Skeletal muscle satellite cell (primary cell): ENCODE results near the gene HPSE2.

ENCODE experiments used
- H3K27me3 ChIP-seq: 2 replicates; pipeline ENCODE4 v1.7.0; 2013; ENCODE audit warnings: low read length; ENCODE audit not compliant: control insufficient read depth, insufficient read depth
- H3K36me3 ChIP-seq: 2 replicates; pipeline ENCODE4 v1.7.0; 2013; ENCODE audit warnings: mild to moderate bottlenecking, control low read depth, low read length; ENCODE audit not compliant: insufficient read depth
- H3K4me1 ChIP-seq: 2 replicates; pipeline ENCODE4 v1.7.0; 2013; ENCODE audit warnings: low read length; ENCODE audit not compliant: control insufficient read depth, insufficient read depth
- H3K4me2 ChIP-seq: 2 replicates; pipeline ENCODE4 v1.7.0; 2013; ENCODE audit warnings: mild to moderate bottlenecking, low read length
- H3K4me3 ChIP-seq: 2 replicates; pipeline ENCODE4 v1.7.0; 2013; ENCODE audit warnings: low read length
- H3K9ac ChIP-seq: 2 replicates; pipeline ENCODE4 v1.7.0; 2013; ENCODE audit warnings: mild to moderate bottlenecking, low read depth, low read length, moderate library complexity
- H3K9me3 ChIP-seq: replicated peaks from 2 replicates; pipeline ENCODE4 v1.7.0; 2013; ENCODE audit warnings: mild to moderate bottlenecking, control low read depth, low read length

HPSE2 gene

DNA sequence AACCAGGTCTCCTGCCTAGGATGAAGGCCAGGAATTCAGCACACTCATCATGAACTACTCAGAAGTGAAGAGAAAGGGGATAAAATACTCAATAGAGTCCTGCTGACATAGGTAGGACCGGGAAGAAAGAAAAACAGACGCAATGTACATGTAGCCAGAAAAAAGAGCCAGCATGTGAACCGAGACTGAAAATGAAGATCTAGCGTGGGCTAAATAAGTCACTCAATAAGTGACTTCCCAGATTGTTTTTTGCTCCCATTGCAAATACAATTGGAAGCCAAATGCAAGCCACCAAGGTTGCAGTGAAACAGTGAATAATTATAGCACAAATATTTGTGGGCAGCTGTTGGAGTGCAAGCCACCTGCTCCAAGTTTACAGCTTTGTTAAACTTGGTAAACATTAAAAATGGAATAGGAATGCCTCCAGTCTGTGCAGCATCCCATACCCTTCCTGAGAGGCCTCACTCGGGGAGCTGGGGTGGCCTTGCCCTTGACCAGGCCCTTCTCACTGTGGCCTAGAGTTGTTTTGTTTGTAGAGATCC is 754.2 kb downstream of the HPSE2 start:
- Histone ChIP-seq H3K4me2 (no peak overlapping the region), H3K27me3 (peaks cover 8% of the 10 kb centered on the region), H3K4me1 (no peaks in the 10 kb centered on the region), H3K4me3 (no peak overlapping the region), H3K36me3 (no peaks in the 10 kb centered on the region), H3K9me3 (no peaks in the 10 kb centered on the region), H3K9ac (no peak overlapping the region)

DNA sequence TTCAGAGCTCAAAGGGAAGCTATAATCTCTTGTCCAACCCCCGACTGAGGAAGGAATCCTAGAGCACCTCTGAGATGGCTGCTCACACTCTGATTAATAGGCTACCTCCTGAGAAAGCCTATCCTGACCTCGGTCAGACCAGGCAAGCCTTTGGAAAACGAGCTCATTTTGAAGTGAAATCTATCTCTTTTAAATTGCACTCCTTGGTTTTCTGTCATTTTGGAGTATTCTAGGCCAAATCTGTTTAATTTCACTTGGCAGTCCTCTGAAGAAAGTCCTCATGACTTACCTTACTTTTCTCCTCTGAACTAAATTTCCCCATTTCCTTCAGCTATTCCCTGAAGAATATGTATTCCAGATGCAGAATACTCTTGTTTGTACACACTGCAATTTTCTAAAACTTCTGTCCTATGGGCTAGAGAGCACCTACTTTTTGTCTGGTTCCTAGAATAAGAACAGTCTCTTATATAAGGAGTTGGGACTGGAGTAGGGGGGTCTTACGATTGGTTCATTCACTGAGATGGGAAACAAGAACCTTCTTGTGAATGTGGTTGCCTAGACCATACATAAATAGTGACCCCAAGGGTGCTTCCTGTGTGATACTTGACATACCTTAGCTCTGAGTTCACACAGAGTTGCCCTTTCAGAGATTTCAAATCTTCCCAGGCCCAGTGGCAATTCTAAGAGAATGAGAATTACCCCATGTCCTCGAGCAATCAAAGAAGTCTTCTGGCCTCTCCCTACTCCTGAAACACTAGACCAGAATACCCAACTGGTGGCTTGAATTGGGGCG is 757.0 kb downstream of the HPSE2 start:
- H3K9ac ChIP-seq = no peak overlapping the region
- H3K4me1 ChIP-seq = no peaks in the 10 kb centered on the region
- no peak overlapping the region for H3K4me2 ChIP-seq
- no peaks in the 10 kb centered on the region for H3K36me3 ChIP-seq
- no peaks in the 10 kb centered on the region for H3K9me3 ChIP-seq
- H3K27me3 ChIP-seq = peaks cover 8% of the 10 kb centered on the region
- H3K4me3 ChIP-seq = no peak overlapping the region

GRCh38 chr10:98477861-98478260 is 757.8 kb downstream of the HPSE2 start:
- no peaks in the 10 kb centered on the region for H3K9me3 ChIP-seq

GRCh38 chr10:98474628-98475027 is 761.0 kb downstream of the HPSE2 start:
- Histone ChIP-seq H3K4me3 (no peak overlapping the region), H3K4me1 (no peaks in the 10 kb centered on the region), H3K27me3 (peaks cover 20% of the 10 kb centered on the region), H3K4me2 (no peak overlapping the region), H3K9me3 (no peaks in the 10 kb centered on the region), H3K36me3 (no peaks in the 10 kb centered on the region), H3K9ac (no peak overlapping the region)

More at GRCh38 chr10:98477861-98478260, 757.8 kb downstream of the HPSE2 start:
- Histone ChIP-seq H3K36me3 (no peaks in the 10 kb centered on the region), H3K4me2 (no peak overlapping the region), H3K4me1 (no peaks in the 10 kb centered on the region), H3K27me3 (peaks cover 8% of the 10 kb centered on the region), H3K4me3 (no peak overlapping the region), H3K9ac (no peak overlapping the region)

DNA sequence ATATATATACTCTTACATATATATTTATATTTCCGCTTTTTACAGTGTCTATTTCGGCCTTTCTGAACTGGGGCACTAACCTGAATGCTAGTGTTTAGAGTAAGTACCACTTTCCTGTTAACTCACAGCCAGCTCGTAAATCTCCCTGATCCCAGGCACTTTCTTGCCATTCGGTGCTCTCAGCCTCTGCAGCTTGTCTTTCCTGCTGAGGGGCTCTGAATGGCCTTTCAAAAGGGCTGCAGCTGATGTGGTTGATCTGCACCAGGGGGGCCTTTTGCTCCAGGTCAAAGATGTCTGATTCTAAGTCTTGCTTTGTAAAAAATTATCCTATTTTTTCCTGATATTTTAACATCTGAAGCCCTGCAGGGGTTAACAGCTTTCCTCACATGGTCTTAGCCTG is 763.5 kb downstream of the HPSE2 start:
- no peak overlapping the region for H3K9ac ChIP-seq
- peaks cover 29% of the 10 kb centered on the region for H3K27me3 ChIP-seq
- no peak overlapping the region for H3K4me3 ChIP-seq
- no peak overlapping the region for H3K4me2 ChIP-seq
- no peaks in the 10 kb centered on the region for H3K9me3 ChIP-seq
- peaks cover 6% of the 10 kb centered on the region for H3K4me1 ChIP-seq
- no peaks in the 10 kb centered on the region for H3K36me3 ChIP-seq

DNA sequence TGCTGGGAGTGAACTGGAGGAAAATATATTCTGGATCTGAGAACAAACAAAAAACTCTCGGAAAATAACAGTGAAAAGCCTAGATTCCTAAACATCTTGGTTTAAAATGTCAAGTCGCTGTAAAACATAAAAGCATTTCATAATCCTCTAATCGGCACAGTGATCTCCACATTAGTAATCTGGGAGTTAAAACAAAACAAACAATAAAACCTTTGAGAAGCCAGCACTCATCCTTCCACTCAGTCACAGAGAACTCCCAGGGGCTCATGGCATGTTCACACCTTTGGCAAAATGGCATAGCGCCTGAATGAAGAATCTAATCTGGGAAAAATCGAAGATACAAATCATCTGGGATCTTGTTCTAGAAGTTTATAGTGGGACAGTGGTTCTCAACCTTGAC is 764.8 kb downstream of the HPSE2 start:
- no peaks in the 10 kb centered on the region for H3K36me3 ChIP-seq
- peaks cover 6% of the 10 kb centered on the region for H3K4me1 ChIP-seq
- peaks cover 28% of the 10 kb centered on the region for H3K27me3 ChIP-seq
- H3K9me3 ChIP-seq = no peaks in the 10 kb centered on the region
- no peak overlapping the region for H3K4me2 ChIP-seq
- no peak overlapping the region for H3K9ac ChIP-seq
- no peak overlapping the region for H3K4me3 ChIP-seq

- H3K9ac ChIP-seq = no peak overlapping the region
- peaks cover 28% of the 10 kb centered on the region for H3K27me3 ChIP-seq
- peaks cover 6% of the 10 kb centered on the region for H3K4me1 ChIP-seq
- H3K4me3 ChIP-seq = no peak overlapping the region
- no peaks in the 10 kb centered on the region for H3K36me3 ChIP-seq
- no peak overlapping the region for H3K4me2 ChIP-seq
- no peaks in the 10 kb centered on the region for H3K9me3 ChIP-seq
Measured at GRCh38 chr10:98469001-98469931, 766.4 kb downstream of the HPSE2 start.

GRCh38 chr10:98467506-98468318 is 767.9 kb downstream of the HPSE2 start:
- peak overlapping the region; percentile 73 for H3K4me3 ChIP-seq
- peak overlapping the region; percentile 96 for H3K4me2 ChIP-seq
- H3K36me3 ChIP-seq = no peaks in the 10 kb centered on the region
- H3K9ac ChIP-seq = peak overlapping the region; percentile 56
- H3K9me3 ChIP-seq = no peaks in the 10 kb centered on the region
- H3K4me1 ChIP-seq = peaks cover 6% of the 10 kb centered on the region
- H3K27me3 ChIP-seq = peaks cover 28% of the 10 kb centered on the region

- Histone ChIP-seq H3K27me3 (peaks cover 28% of the 10 kb centered on the region), H3K9ac (peak overlapping the region; percentile 35)
Measured at GRCh38 chr10:98466861-98467505, 768.7 kb downstream of the HPSE2 start.

DNA sequence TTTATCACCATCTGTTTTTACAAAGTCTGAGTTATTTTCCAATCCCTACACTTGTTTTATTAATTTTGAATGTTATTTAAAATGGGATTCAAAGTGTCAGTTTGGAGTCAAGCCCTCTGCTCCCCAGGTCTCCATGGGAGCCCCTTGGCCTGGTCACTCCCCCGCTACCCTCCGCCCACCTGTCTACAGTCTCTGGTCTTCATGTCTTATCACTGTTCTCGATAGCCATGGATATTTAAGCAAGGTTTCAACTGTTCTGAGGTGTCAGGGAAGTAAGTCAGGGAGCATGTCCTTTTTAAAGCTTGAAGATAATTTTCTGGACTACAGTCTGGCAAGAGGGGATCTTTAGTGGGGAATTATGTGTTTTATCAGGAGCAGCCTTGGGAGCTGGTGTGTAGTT is 769.8 kb downstream of the HPSE2 start:
- no peak overlapping the region for H3K9ac ChIP-seq
- H3K9me3 ChIP-seq = no peaks in the 10 kb centered on the region
- H3K36me3 ChIP-seq = no peaks in the 10 kb centered on the region
- H3K4me1 ChIP-seq = peaks cover 16% of the 10 kb centered on the region
- H3K4me3 ChIP-seq = no peak overlapping the region
- H3K4me2 ChIP-seq = no peak overlapping the region
- peaks cover 25% of the 10 kb centered on the region for H3K27me3 ChIP-seq

More at GRCh38 chr10:98466861-98467505, 768.7 kb downstream of the HPSE2 start:
- Histone ChIP-seq H3K4me2 (no peak overlapping the region), H3K4me3 (no peak overlapping the region), H3K9me3 (no peaks in the 10 kb centered on the region), H3K4me1 (peaks cover 6% of the 10 kb centered on the region), H3K36me3 (no peaks in the 10 kb centered on the region)
